GM13977 (cell line): Measurements from ENCODE around the gene CDC25C.

ENCODE experiments used
- DNase-seq: peaks from one replicate; pipeline ENCODE4 v3.0.0; 2012; ENCODE audit warnings: low spot score
- in situ Hi-C: fragments of 300-500 bp; cut with MboI; formaldehyde crosslinking; loops from one replicate; pipeline ENCODE4 v1.12.0; 2022; ENCODE audit warnings: low sequenced_read_pairs, low pct_unique_long_range_greater_than_20kb, mixed read lengths, inconsistent platforms; ENCODE audit not compliant: unreplicated experiment
- TF ChIP-seq, protein P1 (sequence below): IDR thresholded peaks from 2 replicates; pipeline ENCODE4 v1.5.1; 2012; ENCODE audit warnings: mild to moderate bottlenecking, control low read depth; ENCODE audit not compliant: insufficient read depth; ENCODE audit errors: extremely low read depth, missing control alignments

Gene CDC25C

GRCh38 chr5:138354387-138354786 is 22.8 kb upstream of the CDC25C start:
- in situ Hi-C loops = no loop called here
- TF ChIP-seq, protein P1, sequence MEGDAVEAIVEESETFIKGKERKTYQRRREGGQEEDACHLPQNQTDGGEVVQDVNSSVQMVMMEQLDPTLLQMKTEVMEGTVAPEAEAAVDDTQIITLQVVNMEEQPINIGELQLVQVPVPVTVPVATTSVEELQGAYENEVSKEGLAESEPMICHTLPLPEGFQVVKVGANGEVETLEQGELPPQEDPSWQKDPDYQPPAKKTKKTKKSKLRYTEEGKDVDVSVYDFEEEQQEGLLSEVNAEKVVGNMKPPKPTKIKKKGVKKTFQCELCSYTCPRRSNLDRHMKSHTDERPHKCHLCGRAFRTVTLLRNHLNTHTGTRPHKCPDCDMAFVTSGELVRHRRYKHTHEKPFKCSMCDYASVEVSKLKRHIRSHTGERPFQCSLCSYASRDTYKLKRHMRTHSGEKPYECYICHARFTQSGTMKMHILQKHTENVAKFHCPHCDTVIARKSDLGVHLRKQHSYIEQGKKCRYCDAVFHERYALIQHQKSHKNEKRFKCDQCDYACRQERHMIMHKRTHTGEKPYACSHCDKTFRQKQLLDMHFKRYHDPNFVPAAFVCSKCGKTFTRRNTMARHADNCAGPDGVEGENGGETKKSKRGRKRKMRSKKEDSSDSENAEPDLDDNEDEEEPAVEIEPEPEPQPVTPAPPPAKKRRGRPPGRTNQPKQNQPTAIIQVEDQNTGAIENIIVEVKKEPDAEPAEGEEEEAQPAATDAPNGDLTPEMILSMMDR = no peak
- no peak for DNase-seq

- peak; percentile 45 for DNase-seq
- in situ Hi-C loops = no loop called here
Measured at GRCh38 chr5:138353560-138354080, 22.0 kb upstream of the CDC25C start.

DNA sequence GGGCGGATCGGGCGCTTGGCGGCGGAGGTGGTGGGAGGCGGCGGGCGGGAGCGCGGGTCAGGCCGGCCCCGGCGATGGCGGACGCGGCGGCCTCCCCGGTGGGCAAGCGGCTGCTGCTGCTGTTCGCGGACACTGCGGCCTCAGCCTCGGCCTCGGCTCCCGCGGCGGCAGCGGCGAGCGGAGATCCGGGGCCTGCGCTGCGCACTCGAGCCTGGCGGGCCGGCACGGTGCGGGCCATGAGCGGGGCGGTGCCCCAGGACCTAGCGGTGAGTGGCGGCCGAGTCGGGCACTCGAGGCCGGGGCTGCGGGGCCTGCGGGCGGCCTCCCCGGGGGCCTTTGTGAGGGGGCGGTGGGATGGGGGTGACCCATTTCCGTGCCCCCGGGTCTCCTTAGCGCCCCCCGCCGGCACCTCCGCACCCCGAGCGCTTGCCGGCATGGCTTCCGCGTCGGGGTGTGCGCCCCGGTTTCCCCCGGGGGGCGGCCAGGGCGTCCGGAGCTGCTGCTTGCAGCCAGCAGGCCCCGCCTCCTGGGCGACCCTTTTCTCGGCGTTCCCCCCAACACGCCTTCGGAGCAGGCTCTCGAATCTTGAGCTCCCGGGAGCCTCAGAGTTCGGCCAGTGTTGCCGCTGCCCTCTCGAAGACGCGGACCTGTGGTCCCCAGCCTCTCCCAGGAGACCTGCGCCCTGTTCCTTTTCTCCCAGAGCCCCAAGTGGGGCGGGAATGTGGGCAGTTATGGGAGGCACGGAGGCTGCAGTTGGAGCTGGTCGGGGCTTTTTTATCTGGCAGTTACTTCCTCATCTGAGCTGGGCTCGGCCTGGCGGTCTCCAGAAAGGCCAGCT is 21.3 kb upstream of the CDC25C start:
- in situ Hi-C loops = no loop called here
- DNase-seq = peak; percentile 80
- TF ChIP-seq, protein P1 = peak; percentile 69

More at GRCh38 chr5:138353560-138354080, 22.0 kb upstream of the CDC25C start:
- TF ChIP-seq, protein P1 = no peak

GRCh38 chr5:138352071-138352721 is 20.6 kb upstream of the CDC25C start, which contains the start of gene KDM3B:
Gene KDM3B, plus strand, starts transcription at chr5:138352685. Its CDS starts 111 bp downstream, at chr5:138352796.
- TF ChIP-seq, protein P1 = peak; percentile 100
- peak; percentile 97 for DNase-seq
- in situ Hi-C loops = no loop called here

DNA sequence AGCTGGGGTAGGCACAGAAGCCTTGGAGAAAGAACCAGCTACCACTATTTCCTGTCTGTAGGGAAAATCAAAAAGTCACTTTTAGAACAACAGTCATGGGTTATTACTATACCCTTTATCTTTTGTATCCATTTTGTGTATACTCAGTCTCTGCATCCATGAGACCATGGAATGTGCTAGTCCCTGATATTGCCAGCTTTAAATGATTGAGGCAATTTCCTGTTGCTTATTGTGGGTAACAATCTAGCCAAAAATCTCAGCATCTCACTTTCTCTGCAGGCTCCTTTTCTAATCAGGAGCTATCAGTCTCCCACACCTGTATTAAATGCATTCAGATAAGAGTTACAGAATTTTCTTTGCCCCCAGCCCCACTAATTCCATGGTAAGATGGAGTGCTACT is 19.9 kb upstream of the CDC25C start:
- in situ Hi-C loops = no loop called here
- TF ChIP-seq, protein P1 = no peak

GRCh38 chr5:138351056-138351455 is 19.5 kb upstream of the CDC25C start:
- in situ Hi-C loops = no loop called here
- DNase-seq = no peak
- TF ChIP-seq, protein P1 = no peak

More for the DNA sequence above, 19.9 kb upstream of the CDC25C start:
- peak; percentile 10 for DNase-seq
